Sigmoid colon (tissue), 7 donors: ENCODE results near the gene LAMTOR4. TPM values are rescaled to one million over a fixed set of nuclear protein-coding genes. Genes with fewer than 3 reads are reported as not detected.
A peak's percentile ranks its signal among the peaks of the same experiment; 100 is the strongest.

Experiments used
- DNase-seq: peaks from one replicate; pipeline ENCODE4 v3.0.0-alpha.2; 2019
- H3K27ac ChIP-seq, 4 donors: fragments of 200-600 bp; sonication (generic); one replicate each; pipeline ENCODE4 v1.5.1; 2016 to 2019; ENCODE audit warnings: mild to moderate bottlenecking in 1 of 4
- H3K27me3 ChIP-seq, 3 donors: fragments of 200-600 bp; sonication (generic); one replicate each; pipeline ENCODE4 v1.5.1; 2019; ENCODE audit warnings: mild to moderate bottlenecking in 1 of 3
- H3K36me3 ChIP-seq, 4 donors: fragments of 200-600 bp; sonication (generic); one replicate each; pipeline ENCODE4 v1.5.1; 2016 to 2019
- H3K4me1 ChIP-seq, 4 donors: fragments of 200-600 bp; sonication (generic); one replicate each; pipeline ENCODE4 v1.5.1; 2017 to 2019
- H3K4me3 ChIP-seq, 4 donors: fragments of 200-600 bp; sonication (generic); one replicate each; pipeline ENCODE4 v1.5.1; 2017 to 2019; ENCODE audit warnings: mild to moderate bottlenecking in 2 of 4, moderate library complexity in 1 of 4
- H3K9me3 ChIP-seq, 4 donors: fragments of 200-600 bp in 3 of 4; sonication (generic) in 3 of 4; one replicate each; pipeline versions ENCODE4 v1.5.1 to v1.6.1; 2013 to 2019
- EP300 ChIP-seq, 4 donors: sonication (generic); formaldehyde crosslinking; IDR thresholded peaks; one replicate each; pipeline ENCODE4 v1.6.1; 2017; ENCODE audit warnings: antibody characterized with exemption in 4 of 4
- POLR2A ChIP-seq, 2 donors: fragments of 450-650 bp; IDR thresholded peaks; one replicate each; pipeline ENCODE4 v1.6.1; 2016; ENCODE audit warnings: antibody characterized with exemption in 2 of 2, mild to moderate bottlenecking in 2 of 2, moderate library complexity in 2 of 2
- POLR2AphosphoS5 ChIP-seq, 4 donors: sonication (generic); formaldehyde crosslinking; IDR thresholded peaks; one replicate each; pipeline ENCODE4 v1.6.1; 2017; ENCODE audit warnings: antibody characterized with exemption in 4 of 4
- WGBS, 2 donors: extraction: QIAGEN DNeasy Blood & Tissue Kit; methylation state at CpG; one replicate each; pipeline ENCODE4 v1.1.7; 2013; 5-methylcytosine and 5-hydroxymethylcytosine counted together
- intact Hi-C: fragments of 100-400 bp; cut with DNase I; formaldehyde crosslinking; loops from one replicate; pipeline ENCODE4 v1.15.1; 2023
- polyA plus RNA-seq, 3 donors: library from polyadenylated mRNA; stranded (reverse); fragments of 200-250 nt; gene quantifications; one replicate each; pipeline ENCODE4 v1.2.3, GENCODE V29; 2013
- total RNA-seq, 4 donors: library from RNA; depleted of rRNA; stranded (reverse); fragments of >200 nt; gene quantifications; one replicate each; pipeline ENCODE4 v1.1.0, GENCODE V29; 2016
- TF ChIP-seq, protein P1 (sequence below), 4 experiments: fragments of 450-650 bp in 3 of 4; fragments of 200-600 bp in 1 of 4; IDR thresholded peaks; one replicate each; pipeline ENCODE4 v1.5.1; 2016 to 2019; ENCODE audit warnings: antibody characterized with exemption in 4 of 4, mild to moderate bottlenecking in 3 of 4, moderate library complexity in 2 of 4
- donor health status: healthy with polysubstance abuse.
- donor health status: Bipolar disorder and iron deficiency.
- donor health status: healthy.

Gene LAMTOR4
- total and polyA plus RNA-seq, 7 donors: 222 to 626 (median 309) TPM

DNA sequence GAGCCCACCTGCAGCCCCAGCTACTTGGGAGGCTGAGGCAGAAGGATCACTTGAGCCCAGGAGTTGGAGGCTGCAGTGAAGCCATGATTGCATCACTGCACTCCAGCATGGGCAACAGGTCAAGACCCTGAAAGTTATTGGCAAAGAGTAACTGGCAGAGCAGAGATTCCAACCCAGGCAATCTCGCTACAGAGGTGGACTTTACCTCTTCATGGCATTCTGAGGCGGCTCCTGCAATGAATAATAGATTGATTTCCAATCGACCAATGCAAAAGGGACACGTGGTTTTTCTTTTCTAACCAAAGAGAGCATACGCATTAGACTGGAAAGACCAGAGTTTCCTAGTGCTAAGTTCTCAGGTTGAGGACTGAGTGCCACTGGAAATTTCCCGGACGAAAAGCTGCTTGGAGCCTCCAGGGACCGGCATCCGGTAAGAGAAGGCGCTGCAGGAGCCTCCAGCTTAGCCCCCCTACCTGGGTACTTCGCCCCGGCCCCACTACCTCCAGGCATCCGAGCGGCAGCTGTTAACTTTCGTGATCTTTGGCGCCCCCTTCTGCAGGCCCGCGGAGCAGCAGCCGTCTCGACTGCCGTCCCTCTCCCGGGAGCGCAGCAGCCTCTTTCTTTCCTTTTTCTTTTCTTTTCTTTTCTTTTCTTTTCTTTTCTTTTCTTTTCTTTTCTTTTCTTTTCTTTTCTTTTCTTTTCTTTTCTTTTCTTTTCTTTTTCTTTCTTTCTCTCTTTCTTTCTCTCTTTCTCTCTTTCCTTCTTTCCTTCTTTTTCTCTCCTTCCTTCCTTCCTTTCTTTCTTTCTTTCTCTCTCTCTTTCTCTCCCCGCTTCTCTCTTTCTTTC lies 17.9 kb upstream of the LAMTOR4 start:
- intact Hi-C loops: no loop called here
- DNase-seq: peak; percentile 89
- no peaks in the 10 kb centered on the region for H3K27me3 ChIP-seq
- TF ChIP-seq POLR2A (IDR thresholded peaks at IDR 0.05): no peak
- TF ChIP-seq, protein P1, sequence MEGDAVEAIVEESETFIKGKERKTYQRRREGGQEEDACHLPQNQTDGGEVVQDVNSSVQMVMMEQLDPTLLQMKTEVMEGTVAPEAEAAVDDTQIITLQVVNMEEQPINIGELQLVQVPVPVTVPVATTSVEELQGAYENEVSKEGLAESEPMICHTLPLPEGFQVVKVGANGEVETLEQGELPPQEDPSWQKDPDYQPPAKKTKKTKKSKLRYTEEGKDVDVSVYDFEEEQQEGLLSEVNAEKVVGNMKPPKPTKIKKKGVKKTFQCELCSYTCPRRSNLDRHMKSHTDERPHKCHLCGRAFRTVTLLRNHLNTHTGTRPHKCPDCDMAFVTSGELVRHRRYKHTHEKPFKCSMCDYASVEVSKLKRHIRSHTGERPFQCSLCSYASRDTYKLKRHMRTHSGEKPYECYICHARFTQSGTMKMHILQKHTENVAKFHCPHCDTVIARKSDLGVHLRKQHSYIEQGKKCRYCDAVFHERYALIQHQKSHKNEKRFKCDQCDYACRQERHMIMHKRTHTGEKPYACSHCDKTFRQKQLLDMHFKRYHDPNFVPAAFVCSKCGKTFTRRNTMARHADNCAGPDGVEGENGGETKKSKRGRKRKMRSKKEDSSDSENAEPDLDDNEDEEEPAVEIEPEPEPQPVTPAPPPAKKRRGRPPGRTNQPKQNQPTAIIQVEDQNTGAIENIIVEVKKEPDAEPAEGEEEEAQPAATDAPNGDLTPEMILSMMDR (IDR thresholded peaks at IDR 0.05): peak; percentile 73 to 92 (median 83)
- 5 to 13% methylated on average over 24 of the region's 24 CpGs for WGBS, 2 donors
- H3K27ac ChIP-seq: no peak overlapping the region
- H3K4me1 ChIP-seq: peaks cover 0 to 28% (median 22%) of the 10 kb centered on the region in 4 donors
- H3K4me3 ChIP-seq: no peak overlapping the region
- H3K9me3 ChIP-seq: no peaks in the 10 kb centered on the region
- H3K36me3 ChIP-seq: no peaks in the 10 kb centered on the region

DNA sequence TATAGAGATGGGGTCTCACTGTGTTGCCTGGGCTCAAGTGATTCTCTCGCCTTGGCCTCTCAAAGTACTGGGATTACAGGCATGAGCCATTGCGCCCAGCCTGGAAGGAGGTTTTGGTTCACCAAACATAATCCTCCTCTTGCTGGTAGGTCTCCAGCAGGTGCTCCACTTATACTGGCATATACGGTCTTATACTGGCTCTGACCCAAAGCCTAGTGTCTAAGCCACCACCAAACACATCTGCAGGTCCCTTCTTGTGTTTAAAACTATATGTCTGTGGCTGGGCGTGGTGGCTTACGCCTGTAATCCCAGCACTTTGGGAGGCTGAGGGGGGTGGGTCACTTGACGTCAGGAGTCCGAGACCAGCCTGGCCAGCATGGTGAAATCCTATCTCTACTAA lies 16.6 kb upstream of the LAMTOR4 start:
- H3K9me3 ChIP-seq: no peaks in the 10 kb centered on the region
- H3K27ac ChIP-seq: no peak overlapping the region
- peaks cover 0 to 24% (median 14%) of the 10 kb centered on the region in 4 donors for H3K4me1 ChIP-seq
- 61 to 69% methylated on average over 7 of the region's 7 CpGs for WGBS, 2 donors
- H3K27me3 ChIP-seq: no peaks in the 10 kb centered on the region
- no peak overlapping the region for H3K4me3 ChIP-seq
- no peak for TF ChIP-seq POLR2A (IDR thresholded peaks at IDR 0.05)
- TF ChIP-seq POLR2AphosphoS5 (IDR thresholded peaks at IDR 0.05): no peak
- TF ChIP-seq, protein P1 (IDR thresholded peaks at IDR 0.05): no peak
- TF ChIP-seq EP300 (IDR thresholded peaks at IDR 0.05): no peak
- H3K36me3 ChIP-seq: no peaks in the 10 kb centered on the region
- intact Hi-C loops: loop anchor here (2.0 kb wide), 1 partner anchor 85 kb away; no protein-coding TSS in a partner anchor
- DNase-seq: no peak

DNA sequence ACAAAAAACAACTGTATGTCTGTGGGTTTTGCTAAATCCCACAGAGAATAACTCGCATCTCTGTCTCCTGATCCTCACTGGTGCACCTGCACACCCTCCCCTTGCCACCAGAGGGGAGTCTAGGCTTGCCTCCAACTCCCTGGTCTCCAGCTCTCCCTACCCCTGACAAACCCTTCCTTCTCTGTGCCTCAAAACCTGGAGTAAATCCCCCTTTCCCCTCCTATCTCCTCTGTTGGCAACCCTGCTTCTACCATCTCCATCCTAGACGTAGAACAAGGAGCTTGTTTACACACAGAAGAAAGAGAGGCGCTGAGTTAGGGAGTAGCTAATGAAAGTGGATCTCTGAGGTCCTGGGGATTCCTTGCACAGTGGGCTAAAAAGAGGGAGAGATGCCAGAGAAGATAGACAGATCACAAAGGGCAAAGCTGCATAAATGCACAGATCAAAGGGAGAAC lies 16.0 kb upstream of the LAMTOR4 start:
- Histone ChIP-seq H3K4me1 (peaks cover 0 to 22% (median 11%) of the 10 kb centered on the region in 4 donors), H3K9me3 (no peaks in the 10 kb centered on the region), H3K27me3 (no peaks in the 10 kb centered on the region), H3K27ac (no peak overlapping the region), H3K4me3 (no peak overlapping the region), H3K36me3 (no peaks in the 10 kb centered on the region)
- no peak for DNase-seq
- intact Hi-C loops: loop anchor here (2.0 kb wide), 1 partner anchor 84 kb away; no protein-coding TSS in a partner anchor
- TF ChIP-seq EP300 (IDR thresholded peaks at IDR 0.05) (no peak), POLR2A (IDR thresholded peaks at IDR 0.05) (no peak), POLR2AphosphoS5 (IDR thresholded peaks at IDR 0.05) (no peak)
- TF ChIP-seq, protein P1 (IDR thresholded peaks at IDR 0.05): peak; percentile 85 to 89 (median 86)
- 26 to 34% methylated on average over 3 of the region's 3 CpGs for WGBS, 2 donors

DNA sequence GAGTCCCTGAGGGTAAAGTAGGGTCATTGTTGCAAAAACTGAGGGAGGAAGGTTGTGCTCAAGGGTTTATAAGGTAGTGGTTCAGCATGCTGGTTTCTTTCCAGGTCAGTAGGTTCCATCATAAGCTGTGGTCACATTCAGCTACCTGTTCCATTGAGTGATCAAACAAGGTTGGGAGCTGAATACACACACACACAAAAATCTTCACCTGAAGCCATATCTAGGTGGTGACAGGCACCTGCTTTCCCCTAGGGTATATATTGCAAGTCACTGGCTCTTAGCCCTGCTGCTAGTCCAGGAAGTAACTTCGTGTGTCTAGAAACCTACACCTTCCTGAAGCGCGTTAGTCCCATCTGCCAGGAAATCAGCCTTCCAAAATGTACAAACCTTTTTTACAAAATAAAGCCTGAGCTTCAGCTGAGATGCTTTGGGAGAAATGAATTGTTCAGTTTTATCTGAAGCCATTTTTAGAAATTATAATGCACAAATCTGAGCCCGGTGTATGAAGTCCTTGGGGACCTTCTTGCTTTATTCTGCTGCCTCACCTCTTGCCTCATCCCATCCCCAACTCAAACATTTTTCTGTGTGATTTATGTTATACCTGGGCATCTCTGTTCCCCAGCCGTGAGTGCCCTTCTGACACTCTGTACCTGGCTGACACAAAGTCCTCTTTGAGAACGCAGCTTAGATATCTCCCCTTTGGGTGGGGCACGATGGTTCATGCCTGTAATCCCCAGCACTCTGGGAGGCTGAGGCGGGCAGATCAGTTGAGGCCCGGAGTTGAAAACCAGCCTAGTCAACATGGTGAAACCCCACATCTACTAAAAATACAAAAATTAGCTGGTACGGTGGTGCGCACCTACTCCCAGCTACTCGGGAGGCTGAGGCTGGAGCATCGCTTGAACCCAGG lies 10.6 kb upstream of the LAMTOR4 start:
- H3K4me1 ChIP-seq: no peaks in the 10 kb centered on the region
- no peaks in the 10 kb centered on the region for H3K9me3 ChIP-seq
- no peak for TF ChIP-seq POLR2AphosphoS5 (IDR thresholded peaks at IDR 0.05)
- TF ChIP-seq POLR2A (IDR thresholded peaks at IDR 0.05): no peak
- TF ChIP-seq, protein P1 (IDR thresholded peaks at IDR 0.05): no peak
- no peak for TF ChIP-seq EP300 (IDR thresholded peaks at IDR 0.05)
- 43 to 65% methylated on average over 13 of the region's 13 CpGs for WGBS, 2 donors
- DNase-seq: no peak
- no peaks in the 10 kb centered on the region for H3K27me3 ChIP-seq
- no peaks in the 10 kb centered on the region for H3K36me3 ChIP-seq
- no peak overlapping the region for H3K27ac ChIP-seq
- no peak overlapping the region for H3K4me3 ChIP-seq
- intact Hi-C loops: no loop called here
